ENCODE results near the gene PNPLA3.

- TF ChIP-seq CTCF (conservative IDR thresholded peaks at IDR 0.05), result no peak
- no peak for TF ChIP-seq ZFX (IDR thresholded peaks at IDR 0.05)
Measured at GRCh38 chr22:43891360-43892182, 32.0 kb upstream of the PNPLA3 start, which contains the start of gene PNPLA5.
